ENCODE measurements around the gene VAV2. TPM values are rescaled to one million over a fixed set of nuclear protein-coding genes. Genes with fewer than 3 reads are reported as not detected.
"Not testable (repeated sequence)": the region's sequence is repeated elsewhere in the genome, so short reads cannot be mapped to it uniquely, and the experiment has no call there.

The VAV2 gene
- total RNA-seq, 1 experiment from 2014 or later = 30.7 TPM

DNA sequence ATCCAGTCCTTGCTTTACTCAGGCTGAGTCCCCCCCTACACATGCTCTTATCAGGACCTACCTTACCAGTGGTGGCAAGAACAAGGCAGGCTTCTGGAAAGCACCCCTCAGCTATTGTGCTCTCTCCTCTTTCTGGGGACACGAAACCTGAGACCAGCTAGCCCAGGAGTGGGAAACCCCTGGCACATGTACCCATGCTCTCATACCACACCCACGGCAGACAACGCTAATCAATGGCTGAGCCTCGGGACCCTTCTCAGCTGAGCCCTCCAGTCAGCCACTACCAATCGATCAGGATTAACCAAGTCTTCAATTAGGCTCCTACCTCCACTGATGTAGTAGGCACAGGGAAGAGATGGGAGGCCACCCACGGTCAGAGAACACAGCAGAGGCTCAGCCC lies 65.1 kb downstream of the VAV2 start:
- no peak for TF ChIP-seq CTCF (IDR thresholded peaks at IDR 0.05; ENCODE audit: unreplicated experiment)
- no peak overlapping the region for H3K27ac Mint-ChIP-seq (ENCODE audit: unreplicated experiment)
- BruUV-seq (replicated peaks) = no TSS peak
- H3K27me3 Mint-ChIP-seq (ENCODE audit: unreplicated experiment) = no peaks in the 10 kb centered on the region
- CTCF ChIA-PET = no interaction called here
- intact Hi-C loops (cut with micrococcal nuclease; ENCODE audit: unreplicated experiment) = no loop called here
- H3K9me3 Mint-ChIP-seq (ENCODE audit: low read depth, unreplicated experiment) = no peaks in the 10 kb centered on the region
- H3K36me3 Mint-ChIP-seq (ENCODE audit: insufficient read depth, unreplicated experiment) = peaks cover 17% of the 10 kb centered on the region
- peaks cover 25% of the 10 kb centered on the region for H3K4me1 Mint-ChIP-seq (ENCODE audit: low read depth, unreplicated experiment)
- no peak overlapping the region for H3K4me3 Mint-ChIP-seq (ENCODE audit: low read depth, unreplicated experiment)
- DNase-seq = no peak

GRCh38 chr9:133926165-133926856 lies 65.8 kb downstream of the VAV2 start:
- TF ChIP-seq CTCF (IDR thresholded peaks at IDR 0.05; ENCODE audit: unreplicated experiment) = no peak
- Mint-ChIP-seq H3K36me3 (ENCODE audit: insufficient read depth, unreplicated experiment) (peaks cover 14% of the 10 kb centered on the region), H3K27ac (ENCODE audit: unreplicated experiment) (no peak overlapping the region), H3K9me3 (ENCODE audit: low read depth, unreplicated experiment) (no peaks in the 10 kb centered on the region), H3K4me3 (ENCODE audit: low read depth, unreplicated experiment) (no peak overlapping the region), H3K27me3 (ENCODE audit: unreplicated experiment) (no peaks in the 10 kb centered on the region), H3K4me1 (ENCODE audit: low read depth, unreplicated experiment) (peaks cover 25% of the 10 kb centered on the region)
- intact Hi-C loops (cut with micrococcal nuclease; ENCODE audit: unreplicated experiment) = no loop called here
- CTCF ChIA-PET = no interaction called here
- no TSS peak for BruUV-seq (replicated peaks)
- DNase-seq = no peak

DNA sequence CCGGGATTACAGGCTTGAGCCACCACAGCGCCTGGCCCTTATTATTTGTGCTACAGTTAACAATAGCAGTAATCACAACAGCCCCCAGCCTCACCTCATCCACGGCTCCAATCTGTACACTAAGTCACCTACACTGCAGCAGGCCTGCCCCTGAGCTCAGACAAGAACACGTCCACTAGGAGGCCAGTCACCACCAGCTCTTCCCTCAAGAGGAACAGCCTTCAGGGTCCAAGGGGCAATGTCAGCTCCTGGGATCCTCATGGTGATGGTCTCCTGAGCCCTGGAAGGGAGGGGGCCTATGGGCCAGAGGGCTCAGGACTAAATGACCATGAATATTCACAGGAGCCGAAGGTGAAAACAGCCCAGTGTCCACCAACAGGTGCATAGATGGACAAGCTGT lies 67.7 kb downstream of the VAV2 start:
- H3K27ac Mint-ChIP-seq (ENCODE audit: unreplicated experiment) = no peak overlapping the region
- H3K4me3 Mint-ChIP-seq (ENCODE audit: low read depth, unreplicated experiment) = no peak overlapping the region
- intact Hi-C loops (cut with micrococcal nuclease; ENCODE audit: unreplicated experiment) = no loop called here
- peaks cover 12% of the 10 kb centered on the region for H3K36me3 Mint-ChIP-seq (ENCODE audit: insufficient read depth, unreplicated experiment)
- no peaks in the 10 kb centered on the region for H3K9me3 Mint-ChIP-seq (ENCODE audit: low read depth, unreplicated experiment)
- peaks cover 17% of the 10 kb centered on the region for H3K4me1 Mint-ChIP-seq (ENCODE audit: low read depth, unreplicated experiment)
- CTCF ChIA-PET = no interaction called here
- TF ChIP-seq CTCF (IDR thresholded peaks at IDR 0.05; ENCODE audit: unreplicated experiment) = no peak
- BruUV-seq (replicated peaks) = no TSS peak
- no peak for DNase-seq
- no peaks in the 10 kb centered on the region for H3K27me3 Mint-ChIP-seq (ENCODE audit: unreplicated experiment)

GRCh38 chr9:133923608-133924007 lies 68.5 kb downstream of the VAV2 start:
- H3K27ac Mint-ChIP-seq (ENCODE audit: unreplicated experiment); BruUV-seq (replicated peaks); H3K27me3 Mint-ChIP-seq (ENCODE audit: unreplicated experiment); H3K4me3 Mint-ChIP-seq (ENCODE audit: low read depth, unreplicated experiment); CTCF ChIA-PET; intact Hi-C loops (cut with micrococcal nuclease; ENCODE audit: unreplicated experiment); H3K9me3 Mint-ChIP-seq (ENCODE audit: low read depth, unreplicated experiment); DNase-seq: not testable (repeated sequence)
- Mint-ChIP-seq H3K36me3 (ENCODE audit: insufficient read depth, unreplicated experiment) (peaks cover 11% of the 10 kb centered on the region), H3K4me1 (ENCODE audit: low read depth, unreplicated experiment) (peaks cover 15% of the 10 kb centered on the region)

- H3K27ac Mint-ChIP-seq (ENCODE audit: unreplicated experiment) = no peak overlapping the region
- no peak overlapping the region for H3K4me3 Mint-ChIP-seq (ENCODE audit: low read depth, unreplicated experiment)
- BruUV-seq (replicated peaks) = no TSS peak
- no peaks in the 10 kb centered on the region for H3K4me1 Mint-ChIP-seq (ENCODE audit: low read depth, unreplicated experiment)
- no peak for TF ChIP-seq CTCF (IDR thresholded peaks at IDR 0.05; ENCODE audit: unreplicated experiment)
- CTCF ChIA-PET = no interaction called here
- intact Hi-C loops (cut with micrococcal nuclease; ENCODE audit: unreplicated experiment) = no loop called here
- H3K27me3 Mint-ChIP-seq (ENCODE audit: unreplicated experiment) = no peaks in the 10 kb centered on the region
- DNase-seq = no peak
- no peaks in the 10 kb centered on the region for H3K9me3 Mint-ChIP-seq (ENCODE audit: low read depth, unreplicated experiment)
- no peaks in the 10 kb centered on the region for H3K36me3 Mint-ChIP-seq (ENCODE audit: insufficient read depth, unreplicated experiment)
These were observed 70.3 kb downstream of the VAV2 start for GRCh38 chr9:133921866-133922265.

All from Calu3 (cell line).